NCI-H1694 treated with DMSO at 0.1 percent for 48 hours (cell line): Measurements from ENCODE around the gene CEACAM5.

Source experiments
- DNase-seq: peaks from one replicate; lab custom pipeline; 2025; lab: John Stamatoyannopoulos, UW

Gene CEACAM5

GRCh38 chr19:41708481-41708880, at the start of gene CEACAM5:
Gene CEACAM5 (plus strand): TSS chr19:41708626. CDS start chr19:41708732, 106 bp downstream.
- no peak for DNase-seq

- DNase-seq = no peak
These were observed 42.4 kb upstream of the CEACAM5 start for GRCh38 chr19:41666075-41666474.

- no peak for DNase-seq
These were observed 40.1 kb upstream of the CEACAM5 start for GRCh38 chr19:41668315-41668714.

- DNase-seq = no peak
These were observed 37.7 kb upstream of the CEACAM5 start for GRCh38 chr19:41670755-41671154.

- DNase-seq = no peak
These were observed 36.9 kb upstream of the CEACAM5 start for GRCh38 chr19:41671486-41671885.

GRCh38 chr19:41682437-41682836, 26.0 kb upstream of the CEACAM5 start:
- DNase-seq = no peak

- no peak for DNase-seq
These were observed 21.0 kb upstream of the CEACAM5 start for GRCh38 chr19:41687419-41687818.

- DNase-seq = no peak
These were observed 20.3 kb upstream of the CEACAM5 start, which contains the start of gene CEACAM7 for GRCh38 chr19:41688098-41688497. Gene CEACAM7 (minus strand): TSS chr19:41688270. CDS start chr19:41688165, 105 bp downstream.

- no peak for DNase-seq
These were observed 19.7 kb upstream of the CEACAM5 start for GRCh38 chr19:41688687-41689086.

- no peak for DNase-seq
These were observed 18.2 kb upstream of the CEACAM5 start for GRCh38 chr19:41689993-41690800.

GRCh38 chr19:41690801-41691065, 17.7 kb upstream of the CEACAM5 start:
- DNase-seq = no peak

GRCh38 chr19:41691268-41691970, 17.0 kb upstream of the CEACAM5 start:
- no peak for DNase-seq

- no peak for DNase-seq
These were observed 14.2 kb upstream of the CEACAM5 start for GRCh38 chr19:41694196-41694595.

GRCh38 chr19:41694831-41695635, 13.4 kb upstream of the CEACAM5 start:
- no peak for DNase-seq

GRCh38 chr19:41695745-41696144, 12.7 kb upstream of the CEACAM5 start:
- no peak for DNase-seq

GRCh38 chr19:41696402-41697197, 11.8 kb upstream of the CEACAM5 start:
- DNase-seq = no peak

- DNase-seq = no peak
These were observed 11.1 kb upstream of the CEACAM5 start for GRCh38 chr19:41697198-41697855.

- no peak for DNase-seq
These were observed 9.6 kb upstream of the CEACAM5 start for GRCh38 chr19:41698746-41699230.

- no peak for DNase-seq
These were observed 9.0 kb upstream of the CEACAM5 start for GRCh38 chr19:41699231-41699967.

- no peak for DNase-seq
These were observed 8.5 kb upstream of the CEACAM5 start for GRCh38 chr19:41699968-41700323.
